ENCODE data around the gene CIC.

The CIC gene

DNA sequence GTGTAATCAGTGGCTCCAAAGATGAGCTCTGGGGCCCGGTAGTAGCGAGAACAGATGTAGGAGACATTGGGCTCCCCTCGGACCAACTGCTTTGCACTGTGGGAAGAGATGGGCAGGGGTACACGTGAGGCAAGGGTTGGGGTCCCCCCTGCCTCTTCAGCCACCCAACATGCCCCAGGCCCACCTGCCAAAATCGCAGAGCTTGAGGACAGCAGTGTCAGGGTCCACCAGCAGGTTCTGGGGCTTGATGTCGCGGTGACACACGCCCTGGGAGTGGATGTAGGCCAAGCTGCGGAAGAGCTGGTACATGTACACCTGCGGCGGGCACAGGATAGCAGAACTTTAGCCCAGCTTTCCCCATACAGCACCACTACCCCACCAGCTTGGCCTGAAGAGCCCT is 34.7 kb upstream of the CIC start:
- no peak for DNase-seq (ENCODE audit: low spot score in 2 of 2)
- no peaks in the 10 kb centered on the region for H3K9me3 Mint-ChIP-seq
- no peak for ATAC-seq (ENCODE audit: low read depth)
- no peaks in the 10 kb centered on the region for H3K27me3 Mint-ChIP-seq
- H3K4me3 Mint-ChIP-seq, result no peak overlapping the region
- peaks cover 19% of the 10 kb centered on the region for H3K36me3 Mint-ChIP-seq
- H3K27ac Mint-ChIP-seq, result no peak overlapping the region
- H3K4me1 Mint-ChIP-seq, result peaks cover 9% of the 10 kb centered on the region

DNA sequence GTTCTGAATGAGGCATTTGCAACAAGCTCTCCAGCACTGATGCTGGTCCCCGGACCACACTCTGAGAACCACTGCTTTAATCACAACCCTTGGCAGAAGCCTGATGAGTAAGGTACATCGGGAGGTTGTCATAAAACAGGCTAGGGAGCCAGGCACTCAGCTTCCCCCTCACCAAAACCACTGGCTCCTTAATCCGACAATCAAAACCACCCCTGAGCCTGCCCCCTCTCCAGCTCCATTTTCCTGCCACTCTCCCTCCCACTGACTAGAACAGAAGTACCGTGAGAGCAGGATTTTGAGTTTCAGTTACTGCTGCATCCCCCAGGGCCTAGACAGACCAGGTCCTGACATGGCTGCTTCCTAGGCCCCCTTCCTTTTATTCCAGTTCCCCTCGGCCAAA is 33.9 kb upstream of the CIC start:
- peaks cover 15% of the 10 kb centered on the region for H3K4me1 Mint-ChIP-seq
- DNase-seq (ENCODE audit: low spot score in 2 of 2) (no peak), ATAC-seq (ENCODE audit: low read depth) (no peak)
- H3K27me3 Mint-ChIP-seq, result no peaks in the 10 kb centered on the region
- H3K4me3 Mint-ChIP-seq, result no peak overlapping the region
- H3K36me3 Mint-ChIP-seq, result peaks cover 19% of the 10 kb centered on the region
- H3K9me3 Mint-ChIP-seq, result no peaks in the 10 kb centered on the region
- peak overlapping the region; percentile 53 for H3K27ac Mint-ChIP-seq

DNA sequence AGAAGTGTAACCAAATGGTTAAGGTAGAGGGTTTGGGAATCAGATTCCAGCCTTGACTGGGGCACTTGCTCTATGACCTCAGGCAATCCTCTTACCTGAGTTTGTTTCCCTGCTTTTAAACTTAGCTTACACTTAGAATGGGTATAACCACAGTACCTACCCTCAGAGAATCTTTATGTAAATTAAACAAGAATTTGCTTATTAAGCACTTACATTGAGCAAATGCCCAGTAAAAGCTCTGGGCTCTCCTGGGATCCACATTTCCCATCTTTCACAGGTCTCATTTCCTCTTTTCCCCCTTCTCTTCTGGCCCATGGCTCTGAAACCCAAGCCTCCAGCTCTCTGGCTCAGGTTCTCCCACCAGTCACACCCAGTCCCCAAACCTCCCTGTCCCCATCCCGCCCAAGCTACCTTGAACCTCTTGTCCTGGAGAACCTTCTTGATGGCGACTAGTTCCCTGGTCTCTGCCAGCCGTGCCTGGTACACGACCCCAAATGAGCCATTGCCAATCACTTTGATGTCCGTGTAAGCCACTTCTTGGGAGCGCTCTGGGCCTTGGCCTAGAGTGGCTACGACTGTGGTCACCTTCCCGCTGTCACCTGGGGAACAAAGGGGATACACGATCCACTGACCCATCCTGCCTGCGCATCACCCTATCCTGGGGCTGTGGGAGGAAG is 29.4 kb upstream of the CIC start:
- H3K27ac Mint-ChIP-seq, result no peak overlapping the region
- ATAC-seq (ENCODE audit: low read depth) (no peak), DNase-seq (ENCODE audit: low spot score in 2 of 2) (no peak)
- no peaks in the 10 kb centered on the region for H3K9me3 Mint-ChIP-seq
- no peak overlapping the region for H3K4me3 Mint-ChIP-seq
- H3K36me3 Mint-ChIP-seq, result peaks cover 12% of the 10 kb centered on the region
- peaks cover 19% of the 10 kb centered on the region for H3K4me1 Mint-ChIP-seq
- no peaks in the 10 kb centered on the region for H3K27me3 Mint-ChIP-seq

DNA sequence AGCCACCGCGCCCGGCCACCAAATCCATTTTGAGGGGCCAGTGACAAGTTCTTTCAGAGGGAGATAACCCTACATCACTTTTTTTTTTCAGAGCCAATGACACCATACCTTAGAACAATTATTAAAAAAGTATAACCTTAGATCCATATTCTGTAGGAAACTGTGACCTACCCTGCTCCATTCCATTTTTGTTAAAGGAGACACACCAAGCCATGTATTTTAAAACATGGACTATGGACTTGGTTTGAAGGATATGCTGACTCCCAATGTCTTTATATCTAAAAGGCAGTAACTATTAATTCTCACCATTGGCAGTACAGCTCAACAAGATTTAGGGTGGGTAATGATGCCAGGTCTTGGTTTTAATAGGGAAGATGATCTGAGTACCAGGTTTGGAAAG is 27.8 kb upstream of the CIC start:
- no peaks in the 10 kb centered on the region for H3K9me3 Mint-ChIP-seq
- peak overlapping the region; percentile 69 for H3K27ac Mint-ChIP-seq
- no peaks in the 10 kb centered on the region for H3K27me3 Mint-ChIP-seq
- H3K4me3 Mint-ChIP-seq, result peak overlapping the region; percentile 84
- H3K36me3 Mint-ChIP-seq, result peaks cover 5% of the 10 kb centered on the region
- no peak for DNase-seq (ENCODE audit: low spot score in 2 of 2)
- H3K4me1 Mint-ChIP-seq, result peaks cover 23% of the 10 kb centered on the region
- ATAC-seq (ENCODE audit: low read depth), result no peak

DNA sequence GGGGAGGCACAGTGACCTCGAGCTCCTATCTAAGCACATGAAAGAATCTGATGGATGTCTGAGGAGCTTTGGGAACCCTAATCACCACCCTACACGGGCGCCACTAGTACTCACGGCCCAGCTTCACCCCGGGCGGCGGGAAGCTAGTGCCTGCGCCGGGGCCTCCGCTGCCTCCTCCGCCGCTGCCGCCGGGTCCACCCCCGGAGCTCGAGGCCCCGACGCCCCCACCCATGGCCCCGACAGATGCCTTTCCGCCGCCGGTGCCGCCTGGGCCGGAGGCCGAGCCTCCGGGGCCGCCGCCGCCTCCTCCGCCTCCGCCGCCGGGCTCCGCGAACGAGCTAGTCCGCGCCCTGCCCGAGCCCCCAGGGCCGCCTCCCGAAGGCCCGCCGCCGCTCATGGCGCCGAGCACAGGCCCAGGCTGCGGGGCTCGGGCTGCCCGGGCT is 27.0 kb upstream of the CIC start:
- DNase-seq (ENCODE audit: low spot score in 2 of 2), result no peak

DNA sequence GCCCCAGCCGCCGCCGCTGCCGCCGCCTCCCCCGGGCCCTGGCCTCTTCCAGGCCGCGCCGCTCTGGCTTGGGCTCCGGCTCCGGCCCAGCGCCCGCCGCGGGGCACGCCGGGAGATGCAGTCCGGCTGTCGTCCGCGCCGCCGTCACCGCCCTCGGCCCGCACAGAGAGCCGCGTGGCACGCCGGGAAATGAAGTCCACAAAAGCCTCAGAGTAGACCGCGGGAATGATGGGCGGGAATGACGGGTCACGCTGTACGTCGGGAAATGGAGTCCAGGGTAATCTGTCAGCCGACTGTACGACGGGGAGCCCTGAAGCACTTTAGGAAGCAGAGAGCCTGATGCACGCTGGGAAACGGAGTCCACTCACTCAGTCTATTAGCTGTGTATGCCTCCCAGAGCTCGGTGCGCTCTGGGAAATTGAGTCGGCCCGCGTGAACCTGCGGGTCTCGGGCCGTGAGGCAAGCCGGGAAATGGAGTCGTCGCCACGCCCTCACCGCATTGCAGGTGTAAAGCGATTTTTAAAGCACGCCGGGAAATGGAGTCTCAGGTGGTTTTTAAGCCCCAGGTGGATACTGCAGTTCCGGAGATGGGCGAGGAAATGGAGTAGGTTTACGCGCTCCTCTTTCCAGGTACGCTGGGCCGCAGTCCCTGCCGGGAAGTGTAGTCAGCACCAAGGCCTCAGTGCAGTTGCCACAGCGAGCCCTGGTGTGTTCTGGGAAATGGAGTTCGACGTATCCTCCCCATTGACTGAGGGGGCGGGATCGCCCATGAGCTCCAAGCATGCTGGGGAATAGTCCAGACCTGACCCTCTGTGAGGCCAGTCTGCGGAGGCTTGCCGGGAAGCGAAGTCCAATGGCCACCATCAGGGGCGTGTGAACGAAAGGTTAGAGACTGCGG is 26.3 kb upstream of the CIC start, which contains the start of gene GSK3A:
TSS of gene GSK3A (minus strand) at position 91 of the 898 bp plus-strand sequence. CDS start 137 bp downstream, outside the sequence.
- no peaks in the 10 kb centered on the region for H3K27me3 Mint-ChIP-seq
- peak within 1 kb of the TSS; percentile 75 for H3K27ac Mint-ChIP-seq
- H3K9me3 Mint-ChIP-seq, result no peaks in the 10 kb centered on the region
- H3K4me1 Mint-ChIP-seq, result peaks cover 27% of the 10 kb centered on the region
- peak within 1 kb of the TSS; percentile 86 for H3K4me3 Mint-ChIP-seq
- H3K36me3 Mint-ChIP-seq, result peaks cover 2% of the 10 kb centered on the region
- DNase-seq (ENCODE audit: low spot score in 2 of 2), result peak; percentile 87 to 93
- ATAC-seq (ENCODE audit: low read depth), result peak; percentile 69

More for the DNA sequence above, 27.0 kb upstream of the CIC start:
- peak overlapping the region; percentile 86 for H3K4me3 Mint-ChIP-seq
- H3K27ac Mint-ChIP-seq, result peak overlapping the region; percentile 75
- H3K9me3 Mint-ChIP-seq, result no peaks in the 10 kb centered on the region
- H3K36me3 Mint-ChIP-seq, result peaks cover 2% of the 10 kb centered on the region
- H3K4me1 Mint-ChIP-seq, result peaks cover 27% of the 10 kb centered on the region
- peak; percentile 0 for ATAC-seq (ENCODE audit: low read depth)
- H3K27me3 Mint-ChIP-seq, result no peaks in the 10 kb centered on the region

DNA sequence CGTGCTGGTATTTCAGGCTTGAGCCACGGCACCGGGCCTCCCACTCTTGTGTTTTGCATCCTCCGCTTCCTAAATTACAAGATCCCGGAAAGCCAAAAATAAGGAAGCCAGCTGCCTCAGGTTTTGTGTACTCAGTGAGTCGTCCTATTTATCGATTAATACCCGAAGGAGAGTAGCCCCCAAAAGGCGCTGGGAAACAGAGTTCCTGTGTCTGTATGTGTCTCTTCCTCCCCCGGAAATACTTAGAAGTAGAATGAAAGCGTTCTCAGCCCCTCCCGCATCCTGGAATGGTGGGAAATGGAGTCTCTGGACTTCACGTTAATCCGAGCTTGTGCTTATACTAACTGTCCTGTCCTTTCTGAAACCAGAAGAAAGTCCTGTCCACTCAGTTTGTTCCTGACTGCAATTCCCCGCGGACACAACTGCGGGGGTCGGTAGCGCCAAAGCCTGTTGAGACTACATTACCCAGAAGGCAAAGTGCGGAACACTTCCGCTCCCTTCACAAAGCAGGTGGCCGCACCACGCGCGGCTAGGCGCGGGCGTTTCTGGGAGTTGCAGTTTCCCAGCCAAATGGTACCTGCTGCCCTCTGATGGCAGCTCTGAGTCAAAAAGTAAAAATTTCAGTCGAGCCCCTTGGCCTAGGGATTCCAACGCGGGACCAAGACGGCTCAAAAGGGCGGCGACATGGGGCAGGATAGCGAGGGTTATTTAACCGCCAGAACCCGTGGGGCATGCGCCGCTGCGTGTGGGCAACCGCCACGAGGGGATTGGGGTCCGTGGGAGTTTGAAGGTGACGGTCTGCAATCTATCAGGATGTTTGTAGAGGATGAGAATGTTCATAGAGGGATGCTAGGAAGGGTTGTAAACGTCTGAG is 24.5 kb upstream of the CIC start:
- no peaks in the 10 kb centered on the region for H3K36me3 Mint-ChIP-seq
- DNase-seq (ENCODE audit: low spot score in 2 of 2), result peak; percentile 79 to 90
- no peaks in the 10 kb centered on the region for H3K27me3 Mint-ChIP-seq
- peak overlapping the region; percentile 86 for H3K4me3 Mint-ChIP-seq
- peak overlapping the region; percentile 83 for H3K27ac Mint-ChIP-seq
- no peaks in the 10 kb centered on the region for H3K9me3 Mint-ChIP-seq
- ATAC-seq (ENCODE audit: low read depth), result peak; percentile 44
- H3K4me1 Mint-ChIP-seq, result peaks cover 23% of the 10 kb centered on the region

DNA sequence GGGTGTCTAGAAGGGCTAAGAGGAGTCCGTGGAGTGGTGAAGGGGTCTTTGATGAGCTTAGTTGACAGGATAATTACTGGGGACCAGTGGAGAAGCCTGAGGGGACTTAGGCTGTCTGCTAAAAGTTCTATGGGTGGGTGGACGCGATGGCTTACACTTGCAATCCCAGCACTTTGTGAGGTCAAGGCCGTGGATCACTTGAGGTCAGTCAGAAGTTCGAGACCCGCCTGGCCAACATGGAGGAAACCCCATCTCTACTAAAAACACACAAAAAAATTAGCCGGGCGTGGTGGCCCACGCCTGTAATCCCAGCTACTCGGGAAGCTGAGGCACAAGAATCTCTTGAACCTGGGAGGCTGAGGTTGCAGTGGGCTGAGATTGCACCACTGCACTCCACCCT is 23.8 kb upstream of the CIC start:
- Mint-ChIP-seq H3K27ac (peak overlapping the region; percentile 83), H3K9me3 (no peaks in the 10 kb centered on the region), H3K27me3 (no peaks in the 10 kb centered on the region), H3K4me1 (peaks cover 17% of the 10 kb centered on the region), H3K4me3 (no peak overlapping the region), H3K36me3 (no peaks in the 10 kb centered on the region)
- DNase-seq (ENCODE audit: low spot score in 2 of 2), result no peak
- ATAC-seq (ENCODE audit: low read depth), result no peak

DNA sequence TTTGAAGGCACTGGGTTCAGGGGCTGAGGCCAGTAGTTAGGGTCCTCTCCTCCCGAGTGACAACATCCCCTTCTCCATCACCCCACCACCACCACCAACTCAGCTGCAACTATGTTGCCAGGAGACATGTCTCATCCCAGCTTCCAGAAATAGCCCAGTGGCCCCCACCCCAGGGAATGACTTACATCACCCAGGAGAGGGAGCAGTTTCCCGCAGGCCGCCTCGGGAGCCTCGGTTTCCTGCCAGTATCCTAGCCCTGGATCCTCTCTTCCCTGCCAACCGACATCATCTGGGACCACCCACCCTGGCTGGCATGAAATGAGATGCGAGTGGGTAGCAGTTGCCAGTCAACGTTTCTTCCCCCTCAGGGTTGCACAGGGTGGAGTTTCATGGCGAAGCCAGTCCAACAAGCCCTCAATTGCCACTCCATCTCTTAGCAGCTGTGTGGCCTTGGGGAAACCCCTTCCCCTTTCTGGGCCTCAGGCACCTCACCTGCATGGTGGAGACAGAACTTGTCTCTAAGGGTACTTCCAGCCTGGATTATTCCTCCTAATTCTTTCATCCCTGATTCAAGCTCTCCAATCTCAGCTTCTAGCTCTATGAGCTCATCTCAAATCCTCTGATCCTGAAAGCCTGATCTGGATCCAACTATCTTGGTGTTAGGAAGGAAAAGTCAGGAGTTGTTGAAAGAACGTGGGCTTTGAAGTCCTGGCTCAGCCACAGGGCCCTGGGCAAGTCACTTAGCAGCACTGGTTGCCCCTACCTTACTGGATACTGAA is 22.7 kb upstream of the CIC start:
- Mint-ChIP-seq H3K27ac (no peak overlapping the region), H3K4me1 (peaks cover 12% of the 10 kb centered on the region), H3K4me3 (no peak overlapping the region), H3K27me3 (no peaks in the 10 kb centered on the region), H3K9me3 (no peaks in the 10 kb centered on the region), H3K36me3 (no peaks in the 10 kb centered on the region)
- DNase-seq (ENCODE audit: low spot score in 2 of 2) (no peak), ATAC-seq (ENCODE audit: low read depth) (no peak)

DNA sequence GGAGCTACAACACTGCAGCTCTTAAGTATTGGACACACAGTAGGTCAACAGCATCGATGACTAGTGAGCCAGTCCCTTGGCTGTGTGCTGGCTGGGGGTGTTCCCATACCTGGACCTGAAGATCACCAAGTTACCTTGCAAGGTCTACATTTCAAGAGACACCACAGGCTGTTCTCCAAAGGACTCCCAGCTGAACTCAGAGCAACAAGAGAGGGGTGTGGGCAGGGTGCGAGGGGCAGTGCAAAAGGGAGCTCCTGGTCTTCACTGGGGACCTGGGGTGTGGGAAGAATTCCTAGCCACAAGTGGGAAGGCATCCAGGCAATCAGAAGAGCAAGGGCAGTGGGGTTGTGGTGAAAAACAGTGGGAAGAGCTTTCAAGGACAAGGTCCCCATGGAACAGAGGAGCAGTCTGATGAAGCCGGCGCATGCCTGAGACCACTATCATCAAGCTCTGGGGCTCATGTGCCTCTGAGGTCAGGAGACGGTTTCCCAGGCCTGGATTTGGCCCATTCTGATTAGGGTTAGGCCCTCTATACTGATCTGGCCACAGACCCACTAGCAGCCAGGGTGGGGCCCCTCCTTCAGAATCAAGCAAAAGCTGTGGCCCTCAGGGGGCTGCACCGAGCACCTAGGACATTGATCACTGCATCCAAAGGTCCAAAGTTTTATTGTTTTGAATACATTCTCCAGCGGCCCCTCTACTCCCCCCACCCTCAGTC is 22.0 kb upstream of the CIC start:
- no peaks in the 10 kb centered on the region for H3K36me3 Mint-ChIP-seq
- H3K4me3 Mint-ChIP-seq, result no peak overlapping the region
- no peak overlapping the region for H3K27ac Mint-ChIP-seq
- DNase-seq (ENCODE audit: low spot score in 2 of 2), result no peak
- H3K27me3 Mint-ChIP-seq, result no peaks in the 10 kb centered on the region
- H3K9me3 Mint-ChIP-seq, result no peaks in the 10 kb centered on the region
- peaks cover 17% of the 10 kb centered on the region for H3K4me1 Mint-ChIP-seq
- no peak for ATAC-seq (ENCODE audit: low read depth)

DNA sequence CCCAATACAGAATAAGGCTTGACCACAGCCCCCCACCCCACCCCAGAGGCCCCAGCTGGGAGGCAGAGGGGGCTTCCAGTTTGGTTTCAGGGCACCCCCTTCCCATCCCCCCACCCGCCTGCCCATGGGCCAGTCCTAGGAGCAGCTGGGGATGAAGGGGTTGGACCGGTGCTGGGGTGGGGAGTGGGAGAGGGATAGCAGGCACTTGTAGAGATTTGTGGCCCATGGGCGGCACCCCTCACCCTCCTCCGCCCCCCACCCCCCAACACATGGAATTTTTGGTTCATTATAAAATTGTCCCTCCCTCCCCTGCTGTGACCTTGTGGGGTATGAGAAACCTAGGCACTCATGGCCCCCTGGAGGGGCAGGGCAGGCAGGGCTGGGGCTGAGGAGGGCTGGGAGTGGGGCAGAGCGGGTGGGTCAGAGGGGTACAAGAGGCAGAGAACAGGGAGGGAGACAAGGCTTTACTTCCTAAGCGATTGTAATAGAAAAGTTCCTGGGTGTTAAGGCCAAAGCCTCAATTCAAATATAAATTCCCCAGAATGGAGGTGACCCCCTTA is 21.3 kb upstream of the CIC start:
- no peaks in the 10 kb centered on the region for H3K36me3 Mint-ChIP-seq
- peaks cover 20% of the 10 kb centered on the region for H3K4me1 Mint-ChIP-seq
- no peak overlapping the region for H3K4me3 Mint-ChIP-seq
- DNase-seq (ENCODE audit: low spot score in 2 of 2) (no peak), ATAC-seq (ENCODE audit: low read depth) (no peak)
- no peaks in the 10 kb centered on the region for H3K9me3 Mint-ChIP-seq
- no peaks in the 10 kb centered on the region for H3K27me3 Mint-ChIP-seq
- no peak overlapping the region for H3K27ac Mint-ChIP-seq

DNA sequence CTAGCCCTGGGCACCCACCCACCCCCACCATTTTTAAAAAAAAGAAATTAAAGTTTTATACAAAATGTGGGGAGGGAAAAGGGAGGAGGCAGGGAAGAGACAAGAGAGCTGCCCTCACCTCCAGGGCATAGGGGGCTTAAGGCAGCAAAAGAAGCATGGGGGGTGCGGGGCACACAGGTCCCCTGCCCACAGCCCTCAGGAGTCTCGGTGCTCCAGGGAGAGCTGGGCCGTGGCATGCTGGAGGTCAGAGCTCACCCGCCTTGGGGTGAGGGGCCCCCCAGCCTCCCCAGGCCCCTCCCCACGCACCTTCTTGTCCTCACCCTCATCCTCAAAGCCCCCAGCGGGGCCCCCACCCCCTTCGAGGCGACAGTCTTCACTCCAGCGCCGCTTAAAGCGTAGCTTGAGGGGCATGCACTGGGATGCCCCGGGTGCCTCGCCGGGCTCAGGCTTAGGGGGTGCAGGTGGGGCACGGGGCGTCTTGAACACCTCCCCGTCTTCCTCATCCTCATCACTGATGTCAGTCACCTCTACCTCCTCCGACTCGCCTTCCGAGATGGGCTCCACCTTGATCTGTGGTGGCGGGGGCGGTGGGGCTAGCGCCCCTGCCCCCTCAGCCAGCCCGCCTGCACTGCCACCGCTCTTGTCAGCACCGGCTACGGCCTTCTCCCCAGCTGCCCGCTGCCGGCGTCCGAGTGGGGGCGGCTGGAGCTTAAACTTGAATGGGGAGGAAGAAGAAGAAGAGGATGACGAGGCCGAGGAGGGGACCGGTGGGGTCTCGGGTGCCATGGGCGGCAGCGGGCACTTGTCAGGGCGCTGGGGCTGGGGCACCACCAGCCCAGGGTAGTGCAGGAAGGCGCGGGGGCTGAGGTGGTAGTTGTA is 20.5 kb upstream of the CIC start:
- H3K27ac Mint-ChIP-seq, result peak overlapping the region; percentile 25
- peaks cover 23% of the 10 kb centered on the region for H3K4me1 Mint-ChIP-seq
- DNase-seq (ENCODE audit: low spot score in 2 of 2) (no peak), ATAC-seq (ENCODE audit: low read depth) (no peak)
- H3K36me3 Mint-ChIP-seq, result no peaks in the 10 kb centered on the region
- H3K4me3 Mint-ChIP-seq, result no peak overlapping the region
- H3K27me3 Mint-ChIP-seq, result no peaks in the 10 kb centered on the region
- no peaks in the 10 kb centered on the region for H3K9me3 Mint-ChIP-seq

All from memory B cell (primary cell).